Left lung (tissue), 10 donors: Measurements from ENCODE around the gene LNX1. TPM values are rescaled to one million over a fixed set of nuclear protein-coding genes. Genes with fewer than 3 reads are reported as not detected.

Source experiments
- ATAC-seq: fragments of 200-7000 bp; cut with Tn5 transposase; one replicate; pipeline ENCODE4 v1.9.1; 2020; ENCODE audit warnings: moderate library complexity
- DNase-seq, 4 donors: peaks; one replicate each; pipeline ENCODE4 v3.0.0-alpha.2; 2013 to 2020
- H3K27ac ChIP-seq, 2 donors: fragments of 200-600 bp; sonication (generic) in 1 of 2; one replicate each; pipeline versions ENCODE4 v1.5.0 to v1.8.0; 2020 to 2021
- H3K27me3 ChIP-seq, 2 donors: fragments of 200-600 bp; sonication (generic) in 1 of 2; one replicate each; pipeline versions ENCODE4 v1.5.0 to v1.8.0; 2020 to 2021
- H3K36me3 ChIP-seq, 2 donors: fragments of 200-600 bp; sonication (generic) in 1 of 2; one replicate each; pipeline versions ENCODE4 v1.5.0 to v1.8.0; 2020 to 2021
- H3K4me1 ChIP-seq, 2 donors: fragments of 200-600 bp; one replicate each; pipeline ENCODE4 v1.8.0; 2021
- H3K4me3 ChIP-seq, 2 donors: fragments of 200-600 bp; sonication (generic) in 1 of 2; one replicate each; pipeline versions ENCODE4 v1.5.0 to v1.8.0; 2020 to 2021; ENCODE audit warnings: mild to moderate bottlenecking in 1 of 2
- H3K9me3 ChIP-seq, 2 donors: fragments of 200-600 bp; sonication (generic) in 1 of 2; one replicate each; pipeline versions ENCODE4 v1.5.0 to v1.8.0; 2020 to 2021
- CTCF ChIP-seq, 2 donors: fragments of 200-600 bp; sonication (generic) in 1 of 2; IDR thresholded peaks; one replicate each; pipeline versions ENCODE4 v1.5.0 to v1.8.0; 2021; ENCODE audit warnings: antibody characterized with exemption in 2 of 2
- intact Hi-C, 2 donors: fragments of 100-400 bp; cut with DNase I; formaldehyde crosslinking; loops; one replicate each; pipeline versions ENCODE4 v1.11.2 to v1.14.2; 2022
- polyA plus RNA-seq, 6 donors: library from polyadenylated mRNA; unstranded; fragments of 120-200 nt; gene quantifications; one replicate each; pipeline ENCODE4 v1.2.1, GENCODE V29; 2013; ENCODE audit not compliant: insufficient read length in 6 of 6
- total RNA-seq, 2 donors: library from RNA; stranded (reverse); fragmentation: NEBNext Ultra II Directional; extraction: Animal tissue kit (Norgen Biotek cat#: 25700); gene quantifications; one replicate each; pipeline ENCODE4 v1.2.1, GENCODE V29; 2021
- donor health status: DM: no; HTN: yes; CAD: no.
- donor health status: DM: no; HTN: no; CAD: no.

LNX1 gene
- total and polyA plus RNA-seq, 8 donors: 2.5 to 4.4 (median 3.6) TPM

DNA sequence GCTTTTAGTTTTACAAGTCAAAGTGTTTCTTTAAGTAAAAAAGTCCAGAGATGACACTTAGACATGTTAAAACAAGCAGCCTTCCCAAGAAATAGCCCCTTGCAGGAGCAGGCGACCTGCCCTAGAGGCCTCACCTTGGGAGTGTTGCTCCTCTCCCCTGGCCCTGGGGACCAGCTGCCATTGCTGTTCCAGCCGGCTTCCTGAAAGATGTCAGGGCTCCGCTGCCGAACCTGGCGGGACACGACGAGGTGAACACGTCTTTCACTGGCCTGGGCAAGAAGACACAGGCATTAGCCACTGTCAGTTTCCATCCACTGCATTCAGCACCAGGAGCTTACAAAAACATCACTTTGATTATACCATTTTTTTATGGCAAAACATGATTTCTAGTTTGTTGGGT is 109.7 kb downstream of the LNX1 start:
- Histone ChIP-seq H3K4me3 (no peak overlapping the region), H3K27me3 (no peaks in the 10 kb centered on the region), H3K4me1 (no peaks in the 10 kb centered on the region), H3K27ac (no peak overlapping the region), H3K9me3 (no peaks in the 10 kb centered on the region), H3K36me3 (no peaks in the 10 kb centered on the region)
- DNase-seq (peak in 1 of 4 donors; percentile 69), ATAC-seq (no peak)
- TF ChIP-seq CTCF (IDR thresholded peaks at IDR 0.05): no peak
- intact Hi-C loops: no loop called here

DNA sequence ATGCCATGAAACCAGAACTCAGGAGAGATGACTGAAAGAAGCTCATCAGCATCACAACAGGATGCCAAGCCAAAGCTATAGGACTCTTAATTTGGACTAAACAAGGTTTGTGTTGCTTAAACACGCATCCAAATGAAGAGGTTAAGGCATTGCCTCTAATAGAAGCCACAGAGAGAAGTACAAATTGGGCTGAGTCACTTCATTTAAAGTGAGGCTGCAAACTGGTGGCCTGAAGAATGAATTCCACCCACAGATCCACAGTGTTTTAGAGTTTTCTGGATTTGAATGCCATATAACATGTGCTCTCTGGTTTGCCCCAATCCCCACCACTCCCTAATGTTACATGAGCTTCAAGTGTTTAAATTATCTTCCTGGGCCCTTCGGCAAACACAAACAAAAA is 110.4 kb downstream of the LNX1 start:
- H3K9me3 ChIP-seq: no peaks in the 10 kb centered on the region
- no peak for ATAC-seq
- intact Hi-C loops: no loop called here
- no peak for TF ChIP-seq CTCF (IDR thresholded peaks at IDR 0.05)
- H3K36me3 ChIP-seq: no peaks in the 10 kb centered on the region
- H3K27ac ChIP-seq: no peak overlapping the region
- H3K4me3 ChIP-seq: no peak overlapping the region
- no peaks in the 10 kb centered on the region for H3K4me1 ChIP-seq
- H3K27me3 ChIP-seq: no peaks in the 10 kb centered on the region
- DNase-seq: no peak

DNA sequence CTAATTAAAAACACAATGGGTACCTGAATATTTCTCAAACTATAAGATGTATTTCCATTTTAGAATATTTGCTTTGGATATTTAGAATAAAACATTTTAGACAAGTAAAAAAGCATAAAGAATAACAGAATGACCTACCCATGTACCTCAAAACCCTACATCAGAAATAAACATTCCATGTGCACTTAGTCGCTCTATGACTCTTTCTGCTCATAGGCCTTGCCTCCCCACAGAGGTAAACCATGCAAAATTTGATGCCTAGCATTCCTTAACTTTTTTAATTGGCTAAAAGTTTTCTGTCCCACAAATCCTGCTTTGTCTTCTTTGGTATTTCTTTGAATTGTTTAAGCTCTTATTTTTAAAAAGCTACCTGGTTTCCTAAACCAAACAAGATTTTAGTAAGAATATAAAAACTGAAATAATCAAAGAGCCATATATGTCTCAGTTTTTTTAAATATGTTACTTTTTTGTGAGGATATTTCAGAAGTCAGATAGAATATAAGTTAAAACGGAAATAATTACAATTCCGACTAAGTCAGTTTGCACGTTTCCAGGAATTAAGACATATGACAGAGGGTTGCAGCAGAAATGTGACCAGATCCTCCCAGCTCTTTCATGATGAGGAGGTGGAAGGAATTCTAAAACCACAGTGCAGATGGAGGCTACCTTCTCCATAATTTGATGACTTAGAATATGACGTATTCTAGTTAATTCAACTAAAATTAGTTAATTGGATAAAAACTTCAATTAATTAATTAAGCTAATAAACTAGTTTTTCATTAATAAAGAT is 111.4 kb downstream of the LNX1 start:
- H3K27ac ChIP-seq: no peak overlapping the region
- DNase-seq (no peak), ATAC-seq (no peak)
- intact Hi-C loops: no loop called here
- H3K27me3 ChIP-seq: no peaks in the 10 kb centered on the region
- no peak overlapping the region for H3K4me3 ChIP-seq
- TF ChIP-seq CTCF (IDR thresholded peaks at IDR 0.05): no peak
- H3K4me1 ChIP-seq: no peaks in the 10 kb centered on the region
- H3K9me3 ChIP-seq: no peaks in the 10 kb centered on the region
- no peaks in the 10 kb centered on the region for H3K36me3 ChIP-seq

DNA sequence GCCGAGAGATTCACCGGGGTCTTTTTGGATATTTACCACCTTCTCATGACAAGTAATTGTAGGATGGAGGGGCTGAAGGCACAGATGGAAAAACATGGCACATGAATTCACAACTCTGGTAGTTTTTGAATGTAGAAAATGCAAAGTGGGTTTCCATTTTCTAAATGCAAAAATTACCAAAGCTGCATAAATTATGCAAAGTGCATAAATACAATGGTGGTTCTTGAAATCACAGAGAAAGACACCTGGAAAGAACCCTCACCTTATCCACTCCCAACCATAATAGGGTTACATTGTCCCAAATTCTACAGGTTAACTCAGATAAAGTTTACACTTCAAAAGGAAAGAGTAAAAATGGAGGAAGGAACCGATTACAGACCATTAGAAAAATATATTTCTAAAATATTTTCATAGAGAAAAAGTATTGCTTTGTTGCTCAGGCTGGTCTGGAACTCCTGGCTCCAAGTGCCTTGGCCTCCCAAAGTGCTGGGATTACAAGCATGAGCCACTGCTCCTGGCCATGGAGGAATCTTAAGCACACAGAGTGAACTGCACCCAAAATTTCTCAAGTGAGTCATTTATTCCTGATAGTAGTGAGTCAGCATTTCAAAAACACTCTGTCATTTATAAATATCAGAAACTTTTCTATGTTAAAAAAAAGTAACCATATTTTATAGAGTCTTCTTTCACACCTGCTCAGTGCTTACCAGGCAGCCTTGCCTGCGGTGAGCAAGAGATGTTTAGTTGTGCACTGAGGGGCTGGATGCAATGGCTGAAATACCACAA is 112.4 kb downstream of the LNX1 start:
- Histone ChIP-seq H3K27me3 (no peaks in the 10 kb centered on the region), H3K4me3 (no peak overlapping the region), H3K36me3 (no peaks in the 10 kb centered on the region), H3K9me3 (no peaks in the 10 kb centered on the region), H3K27ac (no peak overlapping the region), H3K4me1 (no peaks in the 10 kb centered on the region)
- no peak for DNase-seq
- peak; percentile 41 for ATAC-seq
- intact Hi-C loops: no loop called here
- TF ChIP-seq CTCF (IDR thresholded peaks at IDR 0.05): no peak

DNA sequence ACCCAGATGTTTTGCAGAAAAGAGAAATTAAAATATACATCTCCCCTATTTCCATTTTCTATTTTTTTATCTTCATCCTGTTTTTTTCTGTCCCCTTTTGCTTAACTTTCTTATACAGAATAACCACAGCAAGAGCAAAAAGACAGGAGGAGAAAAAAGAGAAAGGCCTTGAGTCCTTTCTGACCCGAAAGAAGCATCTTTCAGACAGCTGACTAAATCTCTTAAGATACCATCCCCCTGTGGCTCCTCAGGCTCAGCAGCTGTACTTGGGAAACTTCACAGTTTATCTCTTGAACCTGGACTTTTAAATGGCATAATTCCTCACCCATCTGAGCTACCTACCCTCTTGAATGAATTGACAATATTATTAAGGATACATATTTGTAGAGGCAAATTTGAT is 113.7 kb downstream of the LNX1 start:
- intact Hi-C loops: no loop called here
- Histone ChIP-seq H3K36me3 (no peaks in the 10 kb centered on the region), H3K27ac (no peak overlapping the region), H3K9me3 (no peaks in the 10 kb centered on the region), H3K4me3 (no peak overlapping the region), H3K27me3 (no peaks in the 10 kb centered on the region), H3K4me1 (no peaks in the 10 kb centered on the region)
- TF ChIP-seq CTCF (IDR thresholded peaks at IDR 0.05): no peak
- ATAC-seq (no peak), DNase-seq (no peak)
